GM18502 (cell line): ENCODE measurements around the gene COL21A1.

Experiments used
- ATAC-seq: cut with Tn5 transposase; IDR thresholded peaks from one replicate; pipeline ENCODE4 v1.9.1; 2021; ENCODE audit warnings: mild to moderate bottlenecking; ENCODE audit not compliant: unreplicated experiment, poor library complexity

The COL21A1 gene

GRCh38 chr6:56199956-56200355 is 47.4 kb downstream of the COL21A1 start:
- no peak for ATAC-seq

- no peak for ATAC-seq
Measured at GRCh38 chr6:56193846-56194245, 53.5 kb downstream of the COL21A1 start.

DNA sequence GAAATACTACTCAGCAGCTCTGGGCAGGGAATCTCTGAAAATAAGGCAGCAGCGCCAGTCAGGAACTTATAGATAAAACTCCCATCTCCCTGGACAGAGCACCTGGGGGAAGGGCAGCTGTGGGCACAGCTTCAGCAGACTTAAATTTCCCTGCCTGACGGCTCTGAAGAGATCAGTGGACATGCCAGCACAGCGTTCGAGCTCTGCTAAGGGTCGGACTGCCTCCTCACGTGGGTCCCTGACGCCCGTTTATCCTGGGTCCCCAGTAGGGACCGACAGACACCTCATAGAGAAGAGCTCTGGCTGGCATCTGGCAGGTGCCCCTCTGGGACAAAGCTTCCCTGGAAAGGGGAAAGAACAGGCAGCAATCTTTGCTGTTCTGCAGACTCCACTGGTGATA is 59.0 kb downstream of the COL21A1 start:
- ATAC-seq = no peak

- ATAC-seq = no peak
Measured at GRCh38 chr6:56187686-56188085, 59.7 kb downstream of the COL21A1 start.

GRCh38 chr6:56176741-56177140 is 70.6 kb downstream of the COL21A1 start:
- ATAC-seq = no peak

DNA sequence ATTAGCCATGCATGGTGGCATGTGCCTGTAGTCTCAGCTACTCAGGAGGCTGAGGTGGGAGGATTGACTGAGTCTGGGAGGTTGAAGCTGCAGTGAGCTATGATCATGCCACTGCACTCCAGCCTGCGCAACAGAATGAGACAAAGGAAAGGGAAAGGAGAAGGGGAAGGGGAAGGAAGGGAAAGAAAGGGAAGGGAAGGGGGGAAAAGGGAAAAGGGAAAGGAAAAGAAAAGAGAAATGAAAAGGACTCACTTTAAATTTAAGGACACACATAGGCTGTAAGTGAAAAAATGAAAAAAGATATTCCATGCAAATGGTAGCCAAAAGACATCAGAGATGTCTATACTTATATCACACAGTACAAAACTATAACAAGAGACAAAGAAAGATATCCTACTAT is 74.2 kb downstream of the COL21A1 start:
- no peak for ATAC-seq

GRCh38 chr6:56172144-56172543 is 75.2 kb downstream of the COL21A1 start:
- ATAC-seq = no peak

- ATAC-seq = no peak
Measured at GRCh38 chr6:56169366-56169765, 78.0 kb downstream of the COL21A1 start.

GRCh38 chr6:56168596-56168995 is 78.8 kb downstream of the COL21A1 start:
- no peak for ATAC-seq

DNA sequence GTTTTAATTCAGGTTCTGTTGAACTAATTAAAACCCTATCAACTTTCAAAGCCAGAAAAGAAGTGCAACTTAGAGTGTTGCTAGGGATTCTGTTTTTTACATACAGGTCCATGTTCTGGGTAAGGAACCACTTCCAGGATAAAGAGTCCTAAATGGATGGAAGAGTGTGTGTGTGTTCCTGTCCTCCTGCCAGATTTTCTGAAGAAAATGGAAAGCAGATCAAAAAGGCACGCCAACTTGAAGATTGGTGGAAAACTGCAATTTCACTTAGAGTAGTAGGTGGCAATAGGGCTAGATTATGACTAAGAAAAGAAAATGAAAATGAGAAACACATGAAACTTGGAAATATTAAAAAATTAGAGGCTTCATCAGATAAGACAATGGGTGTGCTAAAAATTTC is 85.3 kb downstream of the COL21A1 start:
- ATAC-seq = no peak

DNA sequence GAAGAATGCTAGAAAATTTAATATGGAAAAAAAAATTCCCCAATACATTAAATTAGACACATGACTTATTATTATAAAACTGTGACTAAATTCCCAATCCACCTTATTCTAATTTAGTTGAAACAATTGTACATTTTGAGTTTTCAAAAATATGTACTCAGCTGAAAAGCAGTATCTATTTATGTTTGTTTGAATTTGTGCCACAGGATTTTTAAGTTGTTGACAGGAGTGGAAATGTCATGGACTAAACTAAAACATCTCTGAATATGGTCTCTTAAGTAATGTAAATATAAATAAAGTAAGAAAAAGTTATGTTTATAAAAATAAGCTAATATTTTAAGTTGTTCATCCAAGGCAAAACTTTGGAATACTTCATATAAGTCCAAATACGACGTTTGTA is 86.9 kb downstream of the COL21A1 start:
- no peak for ATAC-seq

DNA sequence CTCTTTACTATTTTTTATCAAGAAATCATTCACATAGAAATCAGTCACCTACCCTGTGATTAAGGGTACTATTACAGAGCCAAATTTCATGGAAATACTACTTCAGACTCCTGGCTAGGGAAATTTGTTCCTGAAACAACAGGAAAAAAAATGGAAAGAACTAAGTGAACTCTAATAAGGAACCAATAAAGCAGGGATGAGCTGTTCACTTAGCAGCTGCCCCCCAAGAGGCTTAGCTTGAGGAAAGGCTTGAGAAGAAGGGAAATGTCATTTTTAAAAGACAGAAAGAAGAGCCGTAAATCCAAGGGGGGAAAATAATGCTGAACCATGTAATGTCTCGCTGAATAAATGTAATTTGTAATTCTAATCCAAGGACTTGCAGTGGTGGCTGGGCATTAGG is 88.8 kb downstream of the COL21A1 start:
- no peak for ATAC-seq

DNA sequence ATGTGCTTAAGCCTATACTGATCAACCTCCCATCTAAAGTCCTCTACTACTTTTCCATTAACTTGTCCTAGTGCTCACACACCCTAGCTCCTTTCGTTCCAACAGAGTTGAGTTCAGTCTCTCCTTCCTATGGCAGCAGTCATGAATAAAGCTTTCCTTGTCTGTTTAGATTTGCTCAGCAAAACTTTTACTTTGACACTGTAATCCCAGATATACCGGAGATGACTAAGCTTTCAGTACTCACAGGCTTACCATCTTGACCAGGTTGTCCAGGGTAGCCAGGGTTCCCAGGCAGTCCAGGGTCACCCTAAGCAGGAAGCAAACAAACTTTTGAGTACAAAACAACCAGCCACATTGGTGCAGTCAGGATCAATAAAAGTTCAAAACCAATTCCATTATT is 90.7 kb downstream of the COL21A1 start:
- no peak for ATAC-seq

- no peak for ATAC-seq
Measured at GRCh38 chr6:56155634-56156141, 91.7 kb downstream of the COL21A1 start.

- no peak for ATAC-seq
Measured at GRCh38 chr6:56154076-56154475, 93.3 kb downstream of the COL21A1 start.

DNA sequence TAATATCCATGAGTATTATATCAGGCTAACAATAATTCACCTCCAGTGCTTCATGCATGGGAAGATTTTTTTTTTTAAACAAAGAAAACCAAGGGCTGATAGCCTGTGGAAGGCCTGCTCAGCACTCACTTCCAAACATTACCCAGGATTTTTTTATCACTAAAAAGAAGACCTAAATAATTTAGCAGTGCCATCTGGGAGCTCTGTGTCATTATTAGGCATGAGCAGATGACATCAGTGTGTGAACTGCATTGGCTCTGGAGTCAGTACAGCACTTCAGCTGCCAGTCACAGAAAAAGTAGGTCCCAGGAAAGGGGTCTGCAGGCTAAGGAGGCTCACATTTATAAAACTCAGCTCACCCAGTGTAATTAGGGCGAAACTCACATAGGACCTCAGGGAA is 94.8 kb downstream of the COL21A1 start:
- no peak for ATAC-seq

- ATAC-seq = no peak
Measured at GRCh38 chr6:56151609-56152224, 95.7 kb downstream of the COL21A1 start.

DNA sequence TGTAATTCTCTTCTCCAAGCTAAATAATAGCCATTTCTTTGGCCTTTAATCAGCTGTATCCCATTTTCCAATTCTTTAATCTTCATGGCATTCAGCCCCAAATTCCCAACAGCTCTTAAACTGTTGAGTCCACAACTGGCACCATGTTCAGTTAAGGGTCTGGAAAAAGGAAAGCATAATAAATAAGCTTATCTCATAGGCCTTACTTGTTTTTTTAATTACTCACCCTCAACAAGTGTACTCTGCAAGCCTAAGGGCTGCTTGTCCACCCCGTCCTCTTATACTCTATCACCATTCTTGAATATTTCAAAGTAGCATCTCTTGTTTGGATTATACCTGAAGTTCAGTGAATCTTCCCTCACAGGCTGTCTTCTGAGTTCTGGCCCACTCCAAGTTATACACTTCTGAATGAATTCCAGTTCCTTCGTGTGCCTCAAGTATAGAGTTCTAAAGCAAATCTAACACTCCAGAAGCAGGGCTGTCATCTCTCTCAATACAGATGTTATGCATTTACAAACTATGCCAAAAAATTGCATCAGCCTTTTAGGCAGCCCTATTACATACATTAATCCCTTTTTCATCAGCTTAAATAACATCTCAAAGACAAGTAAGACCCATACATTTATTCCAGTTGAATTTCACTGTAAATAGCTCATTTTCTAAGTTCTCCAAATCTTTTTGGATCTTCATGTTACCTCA is 98.7 kb downstream of the COL21A1 start:
- ATAC-seq = no peak

DNA sequence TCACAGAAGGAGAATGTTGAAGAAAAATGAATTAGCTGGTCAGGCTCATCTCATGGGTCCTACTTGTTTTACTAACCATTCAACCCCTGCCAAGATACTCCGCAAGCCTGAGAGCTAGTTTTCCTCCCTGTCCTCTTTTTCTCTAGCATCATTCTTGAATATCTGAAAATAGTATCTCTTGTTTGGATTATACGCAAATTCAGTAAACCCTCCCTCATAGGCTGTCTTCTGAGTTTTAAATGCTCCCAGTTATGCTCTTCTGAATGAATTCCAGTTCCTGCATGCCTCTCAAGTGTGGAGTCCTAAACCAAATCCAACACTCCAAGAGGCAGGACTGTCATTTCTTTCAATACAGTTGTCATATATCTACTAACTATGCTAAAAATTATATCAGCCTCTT is 99.6 kb downstream of the COL21A1 start:
- no peak for ATAC-seq

DNA sequence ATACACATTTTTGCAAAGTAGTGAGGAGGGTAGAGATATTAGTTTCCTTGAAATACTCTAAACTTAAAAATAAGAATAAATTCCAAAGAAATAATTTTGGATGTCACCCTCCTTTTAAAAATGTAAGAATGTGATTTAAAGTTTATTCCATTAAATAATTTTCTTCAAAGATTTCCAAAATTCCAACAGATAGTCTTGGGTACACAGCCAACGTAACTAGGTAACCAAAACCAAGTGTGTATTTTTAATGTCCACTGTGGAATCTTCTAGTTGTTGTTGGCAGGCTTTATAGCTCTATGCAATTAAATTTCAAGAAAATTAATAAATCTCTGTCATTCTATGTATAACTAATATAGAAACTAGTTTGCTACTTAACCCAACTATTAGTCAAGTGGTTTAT is 101.3 kb downstream of the COL21A1 start:
- no peak for ATAC-seq

- ATAC-seq = no peak
Measured at GRCh38 chr6:56145616-56146015, 101.8 kb downstream of the COL21A1 start.
